HEK293T (cell line): ENCODE measurements around the gene PTGES.

Experiments
- BHLHE40 ChIP-seq: fragments of 450-650 bp; IDR thresholded peaks from 2 replicates; pipeline ENCODE4 v1.6.1; 2016; ENCODE audit warnings: mild to moderate bottlenecking, moderate library complexity, borderline replicate concordance
- HDGF ChIP-seq: fragments of 450-650 bp; IDR thresholded peaks from 2 replicates; pipeline ENCODE4 v1.6.1; 2017; ENCODE audit warnings: antibody characterized with exemption, borderline replicate concordance
- L3MBTL2 ChIP-seq: fragments of 450-650 bp; conservative IDR thresholded peaks from 2 replicates; pipeline ENCODE4 v1.6.1; 2016; ENCODE audit warnings: mild to moderate bottlenecking
- PKNOX1 ChIP-seq: fragments of 450-650 bp; IDR thresholded peaks from 2 replicates; pipeline ENCODE4 v1.6.1; 2016

- TF ChIP-seq BHLHE40, result no peak
- no peak for TF ChIP-seq PKNOX1
- TF ChIP-seq HDGF, result no peak
- TF ChIP-seq L3MBTL2, result no peak
These were observed 4.2 kb upstream of the PTGES start for GRCh38 chr9:129757045-129757444.
